GM10266 (cell line): Measurements from ENCODE around the gene RASSF4.

Source experiments
- DNase-seq: peaks from one replicate; pipeline ENCODE4 v3.0.0; 2012; ENCODE audit errors: extremely low spot score
- CTCF ChIP-seq: IDR thresholded peaks from 2 replicates; pipeline ENCODE4 v1.5.1; 2012; ENCODE audit warnings: mild to moderate bottlenecking, low read depth; ENCODE audit not compliant: control insufficient read depth, insufficient read depth; ENCODE audit errors: missing control alignments

RASSF4 gene

DNA sequence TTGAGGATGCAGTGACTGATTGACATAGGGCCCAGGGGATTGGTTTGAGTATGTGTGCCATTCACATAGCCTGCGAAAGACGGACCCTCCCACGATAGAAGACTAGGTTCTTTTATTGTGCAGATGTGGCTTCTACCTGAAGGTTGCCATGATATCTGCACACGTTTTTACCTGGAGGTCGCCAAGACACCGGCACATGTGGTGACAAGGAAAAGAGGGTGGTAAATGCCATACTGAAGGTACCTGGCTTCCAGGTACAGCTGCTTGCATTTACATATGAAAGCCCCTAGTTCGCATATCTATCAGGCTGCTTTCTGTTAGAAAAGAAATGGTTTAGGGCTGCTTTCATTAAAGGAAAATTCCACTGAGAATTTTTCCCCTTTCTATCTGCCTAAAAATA is 84.7 kb downstream of the RASSF4 start:
- DNase-seq: no peak
- no peak for TF ChIP-seq CTCF
